T-cell (primary cell): ENCODE data around the gene CCDC89. TPM values are rescaled to one million over a fixed set of nuclear protein-coding genes. Genes with fewer than 3 reads are reported as not detected.

Experiments
- ATAC-seq, 4 experiments: fragments of 200-7000 bp in 3 of 4; fragments of 150-1000 bp in 1 of 4; cut with Tn5 transposase; replicated peaks in 1 of 4; 1 replicate in 3 of 4; 2 replicates in 1 of 4; pipeline ENCODE4 v1.10.0; 2021; ENCODE audit warnings: moderate library complexity in 3 of 4, mild to moderate bottlenecking in 2 of 4, moderate number of reproducible peaks in 1 of 4
- CTCF ChIA-PET, 2 donors: fragments of 300-600 bp; sonication (Branson Sonifier 250); formaldehyde crosslinking; loops; one replicate each; lab custom pipeline; 2022; ENCODE audit warnings: antibody characterized with exemption in 2 of 2; lab: Charles Lee
- POLR2A ChIA-PET, 2 donors: fragments of 300-600 bp; sonication (Branson Sonifier 250); formaldehyde crosslinking; loops; one replicate each; lab custom pipeline; 2022; ENCODE audit warnings: antibody characterized with exemption in 2 of 2; lab: Charles Lee
- DNase-seq, 35 experiments: peaks; one replicate each; pipeline versions ENCODE4 v3.0.0 to v3.0.0-alpha.2; 2013 to 2023
- H3K27ac ChIP-seq: one replicate; pipeline ENCODE4 v1.5.1; 2013; ENCODE audit warnings: low read length
- H3K27me3 ChIP-seq, 2 experiments: replicated peaks in 1 of 2; 1 replicate in 1 of 2; 2 replicates in 1 of 2; pipeline versions ENCODE4 v1.6.1 to v1.7.0; 2013; ENCODE audit warnings: low read length in 1 of 2, mixed read lengths in 1 of 2; ENCODE audit not compliant: control insufficient read depth in 2 of 2, insufficient read depth in 2 of 2; ENCODE audit errors: extremely low read depth in 1 of 2
- H3K36me3 ChIP-seq, 2 donors: 1 replicate in 1 of 2; 2 replicates in 1 of 2; pipeline versions ENCODE4 v1.6.1 to v1.7.0; 2013; ENCODE audit warnings: low read length in 1 of 2; ENCODE audit not compliant: control insufficient read depth in 2 of 2, insufficient read depth in 1 of 2; ENCODE audit errors: extremely low read depth in 1 of 2
- H3K4me1 ChIP-seq, 2 experiments: 1 replicate in 1 of 2; 2 replicates in 1 of 2; pipeline versions ENCODE4 v1.6.1 to v1.7.0; 2013; ENCODE audit warnings: low read length in 2 of 2, mixed read lengths in 1 of 2; ENCODE audit not compliant: insufficient read depth in 2 of 2, control insufficient read depth in 1 of 2; ENCODE audit errors: extremely low read depth in 1 of 2
- H3K4me3 ChIP-seq, 2 donors: 1 replicate in 1 of 2; 2 replicates in 1 of 2; pipeline versions ENCODE4 v1.5.1 to v1.7.0; 2013; ENCODE audit warnings: mild to moderate bottlenecking in 2 of 2, low read length in 1 of 2, moderate library complexity in 1 of 2; ENCODE audit not compliant: control insufficient read depth in 1 of 2; ENCODE audit errors: extremely low read depth in 1 of 2
- H3K9me3 ChIP-seq: 2 replicates; pipeline ENCODE4 v1.7.0; 2013
- H3K27ac Mint-ChIP-seq, 2 donors: one replicate each; pipeline ENCODE4 v1.8.0; 2020 to 2021; ENCODE audit warnings: mild to moderate bottlenecking in 2 of 2, mixed read lengths in 2 of 2
- H3K27me3 Mint-ChIP-seq, 2 donors: one replicate each; pipeline ENCODE4 v1.8.0; 2021 to 2022; ENCODE audit warnings: mixed read lengths in 2 of 2
- H3K36me3 Mint-ChIP-seq: one replicate; pipeline ENCODE4 v1.8.0; 2021; ENCODE audit warnings: mixed read lengths
- H3K4me1 Mint-ChIP-seq, 3 donors: one replicate each; pipeline ENCODE4 v1.8.0; 2020 to 2022; ENCODE audit warnings: mixed read lengths in 3 of 3, mild to moderate bottlenecking in 1 of 3
- H3K4me3 Mint-ChIP-seq, 3 donors: one replicate each; pipeline ENCODE4 v1.8.0; 2020 to 2022; ENCODE audit warnings: mild to moderate bottlenecking in 3 of 3, mixed read lengths in 3 of 3, moderate library complexity in 3 of 3
- H3K9me3 Mint-ChIP-seq, 3 donors: one replicate each; pipeline ENCODE4 v1.8.0; 2020 to 2022; ENCODE audit warnings: mixed read lengths in 3 of 3
- WGBS: methylation state at CpG from one replicate; pipeline ENCODE4 v1.1.5; 2013; ENCODE audit warnings: missing lambda C conversion rate; ENCODE audit not compliant: insufficient coverage; 5-methylcytosine and 5-hydroxymethylcytosine counted together
- total RNA-seq, 35 experiments: library from RNA in 6 of 35; stranded (reverse) in 6 of 35; fragments of 120-200 nt in 1 of 35; gene quantifications; one replicate each; pipeline versions ENCODE4 v1.2.1 to v1.2.4 and lab custom pipeline; 2013 to 2026

CCDC89 gene
- 1 to 10 TPM in 1 of 5 donors, under 1 TPM in 4; 0.50 to 1.1 (median 0.53) TPM for total RNA-seq
- 0.79 TPM for total RNA-seq (2013)
- total RNA-seq (lab: John Stamatoyannopoulos, UW) = 0 to 1.7 (median 0.22) reads per million in 29 experiments

- DNase-seq (no peak), ATAC-seq (no peak)
- Histone ChIP-seq H3K9me3 (no peaks in the 10 kb centered on the region), H3K36me3 (no peaks in the 10 kb centered on the region), H3K4me1 (peaks cover 0 to 6% of the 10 kb centered on the region in 2 experiments), H3K4me3 (no peak within 1 kb of the TSS), H3K27ac (no peak within 1 kb of the TSS), H3K27me3 (peaks cover 0 to 6% of the 10 kb centered on the region in 2 experiments)
- H3K27me3 Mint-ChIP-seq = peaks cover 0 to 4% of the 10 kb centered on the region in 2 donors
- H3K4me3 Mint-ChIP-seq = no peak within 1 kb of the TSS
- H3K4me1 Mint-ChIP-seq = peaks cover 8 to 16% (median 14%) of the 10 kb centered on the region in 3 donors
- H3K36me3 Mint-ChIP-seq = peaks cover 5% of the 10 kb centered on the region
- H3K9me3 Mint-ChIP-seq = no peaks in the 10 kb centered on the region
- CTCF ChIA-PET = interaction anchor here in 1 of 2 donors (1.0 kb wide), 1 partner anchor 80 kb away, joined by 3 read pairs; no protein-coding TSS in a partner anchor
- peak within 1 kb of the TSS in 1 of 2 donors; percentile 55 for H3K27ac Mint-ChIP-seq
- POLR2A ChIA-PET = no interaction called here
- 93% methylated on average over 11 of the region's 13 CpGs for WGBS
Measured at GRCh38 chr11:85685820-85686459, at the start of gene CCDC89. Gene CCDC89, minus strand, starts transcription at chr11:85686195. Its CDS starts 65 bp downstream, at chr11:85686130.

GRCh38 chr11:85732965-85733364, 47.0 kb upstream of the CCDC89 start:
- H3K4me1 ChIP-seq = peaks cover 9 to 16% of the 10 kb centered on the region in 2 experiments
- ChIA-PET POLR2A (no interaction called here), CTCF (interaction anchor here in 1 of 2 donors (0.7 kb wide), 1 partner anchor 45 kb away, joined by 3 read pairs; no protein-coding TSS in a partner anchor)
- H3K9me3 ChIP-seq = no peaks in the 10 kb centered on the region
- H3K27me3 ChIP-seq = no peaks in the 10 kb centered on the region
- no peak overlapping the region for H3K4me3 ChIP-seq
- ATAC-seq (no peak), DNase-seq (no peak)
- no peak overlapping the region for H3K27ac ChIP-seq
- Mint-ChIP-seq H3K27me3 (no peaks in the 10 kb centered on the region), H3K27ac (no peak overlapping the region), H3K9me3 (no peaks in the 10 kb centered on the region), H3K4me3 (no peak overlapping the region), H3K36me3 (peaks cover 53% of the 10 kb centered on the region), H3K4me1 (peaks cover 23 to 36% (median 31%) of the 10 kb centered on the region in 3 donors)
- peaks cover 0 to 17% of the 10 kb centered on the region in 2 donors for H3K36me3 ChIP-seq

- Mint-ChIP-seq H3K4me3 (no peak overlapping the region), H3K36me3 (peaks cover 60% of the 10 kb centered on the region), H3K27me3 (no peaks in the 10 kb centered on the region), H3K27ac (no peak overlapping the region), H3K4me1 (peaks cover 7 to 20% (median 19%) of the 10 kb centered on the region in 3 donors), H3K9me3 (no peaks in the 10 kb centered on the region)
- Histone ChIP-seq H3K36me3 (peaks cover 0 to 14% of the 10 kb centered on the region in 2 donors), H3K27ac (no peak overlapping the region), H3K9me3 (no peaks in the 10 kb centered on the region), H3K27me3 (no peaks in the 10 kb centered on the region), H3K4me3 (no peak overlapping the region), H3K4me1 (no peaks in the 10 kb centered on the region)
- WGBS = 89% methylated on average over 3 of the region's 3 CpGs
- CTCF ChIA-PET = no interaction called here
- POLR2A ChIA-PET = no interaction called here
- ATAC-seq (no peak), DNase-seq (no peak)
Measured at GRCh38 chr11:85726381-85726780, 40.4 kb upstream of the CCDC89 start.

GRCh38 chr11:85725510-85726258, 39.7 kb upstream of the CCDC89 start:
- Histone ChIP-seq H3K27ac (no peak overlapping the region), H3K36me3 (peaks cover 0 to 14% of the 10 kb centered on the region in 2 donors), H3K4me1 (no peaks in the 10 kb centered on the region), H3K9me3 (no peaks in the 10 kb centered on the region), H3K27me3 (no peaks in the 10 kb centered on the region), H3K4me3 (no peak overlapping the region)
- Mint-ChIP-seq H3K27me3 (no peaks in the 10 kb centered on the region), H3K9me3 (no peaks in the 10 kb centered on the region), H3K27ac (no peak overlapping the region), H3K36me3 (peaks cover 61% of the 10 kb centered on the region), H3K4me3 (no peak overlapping the region), H3K4me1 (peaks cover 7 to 17% (median 13%) of the 10 kb centered on the region in 3 donors)
- no peak for DNase-seq
- WGBS = 100% methylated on average over 2 of the region's 3 CpGs
- ATAC-seq = no peak
- POLR2A ChIA-PET = no interaction called here
- CTCF ChIA-PET = no interaction called here

- POLR2A ChIA-PET = interaction anchor here in 1 of 2 donors (0.5 kb wide), 1 partner anchor 12 kb away, joined by 7 read pairs; no protein-coding TSS in a partner anchor
- Mint-ChIP-seq H3K27ac (no peak overlapping the region), H3K4me1 (peaks cover 7 to 11% (median 10%) of the 10 kb centered on the region in 3 donors), H3K9me3 (no peaks in the 10 kb centered on the region), H3K27me3 (no peaks in the 10 kb centered on the region), H3K4me3 (no peak overlapping the region), H3K36me3 (peaks cover 62% of the 10 kb centered on the region)
- WGBS = 100% methylated on average over 1 of the region's 6 CpGs
- Histone ChIP-seq H3K27me3 (no peaks in the 10 kb centered on the region), H3K4me1 (no peaks in the 10 kb centered on the region), H3K27ac (no peak overlapping the region), H3K4me3 (no peak overlapping the region), H3K36me3 (peaks cover 0 to 14% of the 10 kb centered on the region in 2 donors), H3K9me3 (no peaks in the 10 kb centered on the region)
- no peak for ATAC-seq
- DNase-seq = no peak
- CTCF ChIA-PET = no interaction called here
Measured at GRCh38 chr11:85724748-85725465, 38.9 kb upstream of the CCDC89 start.

GRCh38 chr11:85723088-85723487, 37.1 kb upstream of the CCDC89 start:
- peaks cover 0 to 2% (median 0%) of the 10 kb centered on the region in 3 donors for H3K4me1 Mint-ChIP-seq
- no CpG with 5 or more reads among the region's 5 CpGs for WGBS
- no peak overlapping the region for H3K27ac Mint-ChIP-seq
- peaks cover 0 to 14% of the 10 kb centered on the region in 2 donors for H3K36me3 ChIP-seq
- peaks cover 54% of the 10 kb centered on the region for H3K36me3 Mint-ChIP-seq
- DNase-seq = no peak
- ChIA-PET POLR2A (interaction anchor here in 1 of 2 donors (0.5 to 0.6 kb wide), 2 partner anchors 31 to 1122 kb away, joined by 3 to 5 read pairs; no protein-coding TSS in a partner anchor), CTCF (no interaction called here)
- H3K27me3 ChIP-seq = no peaks in the 10 kb centered on the region
- no peak overlapping the region for H3K27ac ChIP-seq
- no peaks in the 10 kb centered on the region for H3K27me3 Mint-ChIP-seq
- H3K9me3 ChIP-seq = no peaks in the 10 kb centered on the region
- H3K4me3 Mint-ChIP-seq = no peak overlapping the region
- ATAC-seq = no peak
- H3K4me1 ChIP-seq = no peaks in the 10 kb centered on the region
- no peaks in the 10 kb centered on the region for H3K9me3 Mint-ChIP-seq
- H3K4me3 ChIP-seq = no peak overlapping the region
